GM23248 (cell line): Measurements from ENCODE around the gene CAMTA1.

Source experiments
- EZH2 ChIP-seq: fragments of 200-600 bp; sonication (generic); IDR thresholded peaks from 2 replicates; pipeline ENCODE4 v1.6.1; 2018; ENCODE audit warnings: antibody characterized with exemption, mild to moderate bottlenecking; ENCODE audit not compliant: insufficient read depth, poor library complexity, severe bottlenecking
- EZH2phosphoT487 ChIP-seq: fragments of 200-600 bp; sonication (generic); IDR thresholded peaks from 2 replicates; pipeline ENCODE4 v1.6.1; 2018; ENCODE audit warnings: antibody characterized with exemption, moderate library complexity, mild to moderate bottlenecking, low read depth; ENCODE audit not compliant: insufficient read depth

DNA sequence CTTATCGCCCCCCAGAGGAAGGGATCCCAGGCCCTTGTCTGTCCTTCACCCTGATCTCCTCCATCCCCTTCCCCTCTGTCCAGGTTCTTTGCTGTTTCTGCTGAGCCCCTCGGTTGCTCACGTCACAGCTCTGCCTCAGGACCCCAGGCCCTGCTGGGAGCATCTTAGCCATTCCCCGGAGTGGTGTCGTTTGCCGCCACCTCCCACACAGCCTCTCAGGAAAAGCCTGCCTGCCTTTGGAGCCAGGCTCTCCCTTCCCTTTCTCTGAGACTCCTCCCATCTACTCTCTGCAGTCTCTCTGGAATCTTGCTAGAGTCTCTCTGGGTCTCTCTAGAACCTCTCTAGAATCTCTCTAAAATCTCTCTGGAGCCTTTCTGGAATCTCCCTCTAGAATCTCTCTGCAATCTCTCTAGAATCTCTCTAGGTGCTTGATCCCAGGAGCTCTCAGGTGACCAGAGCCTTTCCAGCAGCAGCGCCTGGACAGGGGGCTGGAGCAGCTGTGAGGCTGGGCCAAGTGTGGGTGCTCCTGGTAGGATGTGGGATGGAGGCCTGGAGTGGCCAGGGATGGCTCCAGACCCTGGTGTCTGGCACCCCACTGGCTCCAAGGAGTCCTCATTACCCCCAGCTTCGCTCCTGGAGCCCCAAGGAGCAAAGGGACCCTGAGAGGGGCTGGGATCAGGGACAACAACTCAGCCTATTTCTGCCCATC, 702.7 kb downstream of the CAMTA1 start:
- TF ChIP-seq EZH2 (no peak), EZH2phosphoT487 (no peak)
